Skin epidermis (tissue), 12 donors: ENCODE results near the gene DTHD1.

Experiments
- H3K27ac ChIP-seq, 21 experiments: fragments of 200-600 bp; sonication (generic) in 11 of 21; one replicate each; pipeline ENCODE4 v1.5.0; 2020; ENCODE audit warnings: mild to moderate bottlenecking in 3 of 21, inconsistent platforms in 2 of 21, moderate library complexity in 2 of 21
- H3K4me3 ChIP-seq, 7 experiments: fragments of 200-600 bp; sonication (generic) in 2 of 7; one replicate each; pipeline ENCODE4 v1.5.0; 2020; ENCODE audit warnings: inconsistent platforms in 2 of 7, mild to moderate bottlenecking in 2 of 7, moderate library complexity in 1 of 7

DTHD1 gene

DNA sequence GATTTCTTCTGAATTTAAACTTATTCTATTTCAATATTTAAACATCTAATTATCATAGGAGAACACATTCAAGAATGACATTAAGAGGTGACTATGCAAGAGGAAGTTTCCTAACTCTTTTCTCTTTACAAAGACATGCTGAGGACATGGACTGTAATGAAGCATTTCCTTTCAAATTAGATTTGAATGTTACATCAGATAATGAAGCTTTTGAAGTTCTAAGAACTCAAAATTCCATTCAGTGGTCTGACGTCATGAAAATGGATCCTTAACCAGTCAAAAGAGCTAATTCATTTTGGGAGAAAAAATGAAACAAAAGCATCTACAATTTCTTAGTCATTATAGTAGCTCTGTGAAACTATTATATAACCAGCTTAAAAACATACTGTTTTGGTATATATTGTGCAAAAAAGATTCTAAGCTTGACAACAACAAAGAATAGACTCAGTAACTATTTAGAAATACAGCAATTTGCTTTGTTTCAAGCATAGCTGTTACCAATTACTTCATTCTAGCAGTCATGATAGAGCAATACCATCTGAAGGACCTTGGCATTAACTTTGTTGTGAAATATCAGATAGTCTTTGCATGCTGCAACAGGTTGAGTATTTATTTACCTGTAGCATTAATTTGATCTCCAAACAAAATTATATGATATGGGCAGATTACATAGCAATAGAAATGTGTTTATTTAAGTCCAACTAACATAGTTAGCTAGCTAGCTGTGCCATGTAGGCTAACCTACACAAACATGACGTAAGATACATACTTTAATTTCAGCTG, 13.7 kb upstream of the DTHD1 start:
- H3K4me3 ChIP-seq = no peak overlapping the region
- H3K27ac ChIP-seq = peak overlapping the region in 2 of 21 experiments; percentile 41 to 42

DNA sequence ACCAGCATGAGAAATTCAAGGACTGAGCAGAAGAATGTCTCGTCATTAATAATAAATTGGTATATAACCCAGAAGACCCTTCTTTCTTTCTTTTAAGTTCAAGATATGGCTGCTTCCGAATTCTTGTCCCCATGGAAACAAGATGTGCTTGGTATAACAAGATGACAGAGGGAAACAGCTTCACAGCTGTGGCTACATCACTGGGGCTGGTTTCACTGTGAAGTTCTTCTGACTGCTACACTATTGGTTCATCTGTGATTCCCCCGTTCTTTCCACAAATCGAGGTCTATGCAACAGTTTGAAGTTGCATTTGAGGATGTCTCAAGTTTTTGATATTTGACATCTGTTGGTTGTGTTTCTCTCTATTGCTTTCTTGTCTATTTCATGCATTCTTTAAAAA, 12.3 kb upstream of the DTHD1 start:
- Histone ChIP-seq H3K4me3 (no peak overlapping the region), H3K27ac (peak overlapping the region in 1 of 21 experiments; percentile 3)

DNA sequence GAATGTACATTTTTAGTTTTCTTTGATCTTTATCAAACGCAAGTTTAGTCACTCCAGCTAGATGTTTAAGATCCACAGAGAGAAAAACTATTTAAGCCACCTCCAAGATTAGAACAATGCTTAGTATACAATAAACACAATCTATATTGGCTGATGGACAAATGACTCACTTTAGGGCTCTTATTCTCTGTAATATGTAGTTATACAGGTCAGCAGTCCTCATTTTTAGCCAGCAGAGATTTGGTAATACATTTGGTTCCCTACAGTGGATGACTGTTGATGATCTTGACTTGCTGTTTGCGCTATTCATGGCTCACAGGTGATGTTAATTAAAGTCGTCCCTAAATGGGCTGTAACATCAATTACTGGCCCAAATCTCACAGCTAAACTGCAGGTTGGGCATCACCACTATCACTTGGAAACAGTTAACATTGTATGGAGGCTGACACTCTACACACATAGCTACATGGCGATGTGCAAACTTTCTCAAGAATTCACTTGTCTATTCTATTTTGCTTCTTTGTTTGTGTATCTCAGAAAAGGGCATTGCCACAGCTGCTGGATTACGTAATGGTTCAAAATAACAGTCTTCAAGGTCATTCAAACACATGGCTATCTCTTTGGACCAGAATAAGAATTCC, 11.8 kb upstream of the DTHD1 start:
- Histone ChIP-seq H3K27ac (peak overlapping the region in 1 of 21 experiments; percentile 3), H3K4me3 (no peak overlapping the region)

DNA sequence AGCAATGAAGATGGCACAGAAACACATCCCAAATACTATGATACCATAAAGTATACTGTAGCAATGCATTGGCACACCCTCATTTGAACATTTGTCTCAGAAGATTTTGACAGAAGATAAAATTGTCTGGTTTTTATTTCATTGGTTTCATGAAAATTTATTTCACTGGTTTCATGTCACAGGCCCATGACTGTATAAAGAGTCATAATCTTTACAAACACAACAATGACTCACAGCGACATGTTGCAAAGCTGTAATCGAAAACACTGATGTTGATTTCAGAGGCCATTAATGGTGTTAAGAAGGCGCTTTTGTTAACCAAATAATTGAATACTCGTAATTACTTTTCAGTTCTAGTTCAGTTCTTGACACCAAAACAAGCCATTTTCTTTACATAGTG, 8.1 kb upstream of the DTHD1 start:
- Histone ChIP-seq H3K27ac (no peak overlapping the region), H3K4me3 (no peak overlapping the region)

DNA sequence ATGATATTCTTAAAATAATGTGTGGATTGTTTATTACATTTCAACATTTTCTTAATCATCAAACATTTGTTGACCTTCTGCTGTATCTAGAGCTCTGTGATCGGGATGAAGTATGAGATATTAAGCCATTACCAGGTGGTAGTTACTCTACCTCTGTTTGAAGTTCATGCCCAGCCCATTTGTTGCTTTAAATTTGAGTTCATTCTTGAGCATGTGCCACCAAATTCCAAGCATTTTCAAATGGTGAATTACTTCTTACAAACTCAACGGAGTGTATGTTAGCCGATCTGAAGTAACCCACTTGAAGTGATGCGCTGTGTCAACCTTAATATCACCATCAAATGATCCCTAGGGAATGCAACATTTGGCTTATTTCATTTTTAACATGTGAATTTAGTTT, 7.3 kb upstream of the DTHD1 start:
- no peak overlapping the region for H3K27ac ChIP-seq
- H3K4me3 ChIP-seq = no peak overlapping the region

DNA sequence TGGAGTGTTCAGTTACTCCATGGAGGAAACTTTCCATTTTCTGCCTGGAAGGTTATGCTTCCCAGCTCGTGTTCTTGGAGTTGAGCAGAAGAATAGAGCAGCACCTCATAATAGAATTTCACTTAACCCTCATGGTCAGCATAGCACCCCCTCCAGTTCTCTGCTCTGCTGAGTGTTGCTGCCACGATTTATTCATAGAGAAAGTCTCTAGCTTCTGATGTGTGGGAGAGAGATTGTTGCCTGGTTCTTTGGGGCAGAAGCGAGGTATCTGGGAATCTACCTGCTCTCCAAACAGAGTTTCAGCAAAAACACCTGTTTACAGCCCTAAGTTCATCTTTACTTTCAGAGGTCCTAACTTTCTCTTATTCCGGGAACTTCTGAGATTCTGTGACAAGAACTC, 3.9 kb upstream of the DTHD1 start:
- H3K27ac ChIP-seq = no peak overlapping the region
- no peak overlapping the region for H3K4me3 ChIP-seq

DNA sequence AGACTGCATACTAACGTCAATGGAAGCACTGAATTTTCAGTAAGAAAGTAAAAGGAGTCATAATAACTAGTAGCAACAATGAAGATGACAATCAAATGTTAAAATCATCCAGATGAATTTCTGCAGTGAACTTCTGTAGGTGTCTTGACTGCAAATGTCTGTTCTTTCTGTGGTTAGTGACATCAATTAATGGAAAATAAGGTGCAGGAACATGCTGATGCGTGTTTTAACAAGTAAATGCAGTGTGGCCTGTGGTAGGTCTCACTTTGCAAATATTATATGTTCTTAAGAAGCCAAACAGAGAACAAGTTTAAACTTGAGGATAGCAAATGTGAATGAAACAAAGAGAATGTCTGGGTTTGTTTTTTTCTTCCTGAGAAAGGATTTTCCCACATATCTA, 2.6 kb upstream of the DTHD1 start:
- Histone ChIP-seq H3K4me3 (no peak overlapping the region), H3K27ac (peak overlapping the region in 4 of 21 experiments; percentile 11 to 55 (median 15))

DNA sequence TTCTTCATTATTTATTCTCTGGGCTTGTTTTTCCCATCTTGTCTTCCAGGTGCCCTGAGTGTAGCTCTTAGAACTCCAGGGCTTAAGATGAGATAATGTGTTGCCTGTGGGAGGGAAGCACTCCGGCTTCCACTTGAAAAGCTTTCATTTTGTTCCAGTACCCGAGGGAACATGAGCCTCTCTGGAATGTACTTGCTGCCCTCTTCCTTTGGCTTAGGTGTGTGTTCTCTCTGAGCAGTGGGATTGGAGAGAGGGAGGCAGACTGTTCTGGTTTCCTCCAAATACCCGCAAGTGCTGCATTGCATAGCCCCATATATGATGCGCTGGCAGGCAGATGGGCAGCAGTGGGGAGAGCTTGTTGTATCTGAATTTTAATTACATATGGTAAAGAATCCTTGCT, 861 bp upstream of the DTHD1 start:
- H3K27ac ChIP-seq = peak overlapping the region in 5 of 21 experiments; percentile 6 to 60 (median 33)

DNA sequence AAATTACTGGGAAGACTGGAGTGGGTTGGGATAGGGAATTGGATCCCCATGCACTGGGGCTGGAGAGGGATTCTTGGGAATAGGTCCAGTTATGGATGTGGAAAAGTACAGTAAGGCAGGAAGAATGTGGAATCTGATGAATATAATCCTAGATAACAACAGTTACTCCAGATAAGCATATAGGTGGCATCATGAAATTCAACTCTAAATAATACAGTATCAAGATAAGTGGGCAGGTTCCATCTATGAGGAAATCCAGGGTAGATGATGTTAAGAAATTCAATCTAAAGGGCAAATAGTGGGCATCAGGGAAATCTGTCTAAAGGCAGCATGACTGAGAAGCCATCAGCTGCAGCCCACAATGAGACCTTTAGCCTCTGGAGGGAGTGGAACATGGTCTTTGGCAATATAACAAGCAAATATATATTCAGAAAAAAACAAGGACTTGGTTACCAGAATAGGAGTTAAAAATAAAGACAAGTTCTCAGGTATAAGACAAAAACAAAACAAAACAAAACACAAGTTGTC, 1.2 kb downstream of the DTHD1 start:
- Histone ChIP-seq H3K27ac (peak overlapping the region in 4 of 21 experiments; percentile 5 to 77 (median 45)), H3K4me3 (no peak overlapping the region)

More for the DNA sequence above, 861 bp upstream of the DTHD1 start:
- H3K4me3 ChIP-seq = no peak overlapping the region

DNA sequence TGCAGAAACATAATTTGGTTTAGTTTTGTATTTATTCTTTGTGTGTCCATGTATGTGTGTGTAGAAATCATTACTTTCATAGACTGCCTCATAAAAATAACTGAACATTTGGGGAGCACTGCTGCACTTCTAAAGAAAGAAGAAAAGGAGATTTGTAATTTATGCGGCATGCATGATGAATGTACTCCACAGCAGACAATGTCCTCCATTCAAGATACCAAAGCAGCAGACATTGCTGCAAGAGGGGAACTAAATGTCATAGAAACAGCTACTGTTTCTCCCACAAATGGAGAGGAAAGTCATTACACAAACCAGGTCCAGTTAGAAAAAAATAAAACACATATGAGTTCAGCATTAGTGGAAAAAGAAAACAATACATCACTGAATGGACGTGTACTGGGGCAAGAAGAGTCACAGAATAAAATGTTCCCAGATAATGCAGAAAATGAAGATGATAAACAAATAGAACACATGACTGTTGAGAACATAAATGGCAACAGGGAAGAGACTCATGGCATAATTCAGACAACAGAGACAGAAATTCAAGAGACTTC, 2.6 kb downstream of the DTHD1 start:
- Histone ChIP-seq H3K4me3 (no peak overlapping the region), H3K27ac (peak overlapping the region in 3 of 21 experiments; percentile 5 to 77 (median 16))

DNA sequence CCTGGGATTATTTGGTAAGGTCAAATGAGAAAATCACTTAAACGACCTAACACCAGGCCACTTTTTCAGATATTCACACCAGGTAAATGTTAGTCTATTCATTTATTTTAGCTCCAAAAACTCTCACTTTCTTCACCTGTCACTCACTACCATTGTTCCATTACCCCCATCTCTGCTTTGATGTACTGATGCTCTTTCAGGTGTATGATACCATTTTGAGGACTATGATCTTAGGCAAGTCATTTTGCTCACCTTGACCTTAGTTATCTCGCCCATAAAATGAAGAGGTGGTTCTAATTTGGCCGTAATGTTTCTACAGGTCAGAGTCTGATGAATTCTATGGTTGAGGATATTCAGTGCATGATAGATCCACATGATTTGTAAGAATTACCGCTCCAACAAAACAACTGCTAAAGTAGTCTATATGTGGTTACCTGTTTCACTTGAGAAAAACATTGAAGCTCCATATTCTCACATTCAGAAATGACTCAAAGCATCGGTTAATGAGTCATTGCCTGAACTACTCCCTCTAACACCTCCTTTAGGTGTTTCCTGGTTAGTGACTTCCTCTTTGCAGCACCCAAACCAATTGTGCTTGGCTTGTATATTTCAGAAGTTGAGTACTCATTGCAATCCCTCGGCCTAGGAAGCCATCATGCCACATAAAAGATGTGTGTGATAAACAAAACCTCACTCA, 4.5 kb downstream of the DTHD1 start:
- no peak overlapping the region for H3K4me3 ChIP-seq
- H3K27ac ChIP-seq = peak overlapping the region in 11 of 21 experiments; percentile 7 to 84 (median 54)

DNA sequence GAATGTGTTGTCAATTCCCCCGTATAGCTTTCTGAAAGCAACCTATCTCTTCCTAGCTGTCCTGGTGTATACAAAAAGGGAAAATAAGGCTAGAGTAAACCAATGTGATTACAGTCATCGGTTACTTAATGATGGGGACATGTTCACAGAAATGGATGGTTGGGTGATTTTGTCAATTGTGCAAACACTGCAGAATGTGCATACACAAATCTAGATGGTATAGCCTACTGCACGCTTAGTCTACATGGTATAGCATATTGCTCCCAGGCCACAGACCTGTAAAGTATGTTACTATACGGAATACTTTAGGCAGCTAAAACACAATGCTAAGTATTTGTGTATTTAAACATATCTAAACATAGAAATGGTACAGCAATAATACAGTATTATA, 5.1 kb downstream of the DTHD1 start:
- Histone ChIP-seq H3K27ac (peak overlapping the region in 6 of 21 experiments; percentile 34 to 84 (median 65)), H3K4me3 (no peak overlapping the region)

DNA sequence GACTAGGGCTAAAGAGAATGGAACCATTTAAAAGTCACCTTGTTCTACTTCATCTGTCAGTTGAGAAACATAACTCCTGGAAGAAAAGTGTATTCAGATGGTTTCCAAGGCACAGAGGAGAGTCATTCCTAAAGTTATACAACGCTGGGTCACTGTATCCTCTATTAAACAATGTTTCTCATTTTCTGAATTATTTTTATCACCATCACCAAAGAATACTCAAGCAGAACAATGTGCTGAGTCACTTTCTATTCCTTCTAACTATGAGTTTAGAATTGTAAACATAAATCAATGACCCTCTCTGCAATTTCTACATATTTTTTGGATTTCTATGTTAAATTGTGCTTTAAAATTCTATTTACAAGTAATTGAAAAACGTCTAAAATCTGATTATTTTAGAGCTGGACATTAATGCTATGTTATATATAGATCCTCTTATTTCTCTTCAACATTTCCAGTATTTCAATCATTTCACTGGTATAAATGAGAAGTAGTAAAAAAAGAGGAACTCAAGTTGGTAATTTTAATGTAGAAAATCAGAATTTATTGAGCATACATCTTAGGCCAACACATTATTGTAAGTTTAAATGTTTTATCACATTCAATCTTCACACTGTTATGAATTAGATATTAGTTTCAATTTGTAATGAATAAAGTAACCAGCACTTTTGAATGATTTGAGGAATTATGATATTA, 7.5 kb downstream of the DTHD1 start:
- no peak overlapping the region for H3K27ac ChIP-seq
- no peak overlapping the region for H3K4me3 ChIP-seq

DNA sequence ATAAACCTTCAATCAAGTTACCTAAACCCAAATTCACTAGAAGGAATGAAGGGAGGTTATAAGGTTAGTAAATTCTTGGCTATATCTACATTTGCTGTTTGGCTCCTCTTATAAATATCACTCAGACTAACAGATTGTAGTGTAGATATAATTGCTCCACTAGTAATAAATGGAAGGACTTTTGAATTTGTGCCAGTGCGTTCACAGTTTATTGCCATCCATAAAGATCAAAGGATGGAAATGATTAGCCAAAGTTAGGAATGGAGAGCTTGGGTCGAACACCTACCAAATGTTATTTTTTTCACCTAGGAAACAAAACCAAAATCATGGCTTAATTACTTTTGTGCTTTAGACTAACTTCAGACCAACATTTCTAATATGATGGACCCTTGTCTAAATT, 9.2 kb downstream of the DTHD1 start:
- Histone ChIP-seq H3K27ac (no peak overlapping the region), H3K4me3 (no peak overlapping the region)

DNA sequence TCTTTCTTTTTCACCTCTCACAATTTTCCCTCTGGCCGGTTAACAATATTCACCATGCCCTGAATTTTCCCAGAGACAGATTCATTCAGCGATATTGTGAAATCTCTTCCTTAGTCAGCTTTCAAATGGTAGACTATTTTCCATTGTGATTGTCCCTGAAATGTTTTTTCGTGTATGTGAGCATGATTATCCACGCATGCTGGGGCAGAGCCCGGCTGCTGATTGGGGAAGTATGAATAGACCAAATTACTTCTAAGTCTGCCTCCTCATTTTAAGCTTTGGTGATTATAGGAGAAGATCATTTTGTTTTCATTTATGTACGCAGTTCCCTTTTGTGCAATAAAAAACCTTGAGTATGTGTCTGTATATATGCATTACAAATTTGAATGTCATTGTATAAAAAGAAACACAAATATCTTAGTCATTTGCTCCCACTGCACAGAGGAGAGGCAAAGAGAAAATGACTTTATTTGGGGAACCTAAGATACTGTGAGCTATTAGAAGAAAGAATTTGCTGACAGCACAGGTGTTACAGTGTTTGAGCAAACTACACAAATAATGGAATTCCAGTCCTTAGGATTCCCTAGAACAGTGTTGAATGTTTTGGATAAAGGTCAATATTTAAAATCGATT, 11.3 kb downstream of the DTHD1 start:
- H3K4me3 ChIP-seq = no peak overlapping the region
- peak overlapping the region in 10 of 21 experiments; percentile 7 to 73 (median 26) for H3K27ac ChIP-seq

DNA sequence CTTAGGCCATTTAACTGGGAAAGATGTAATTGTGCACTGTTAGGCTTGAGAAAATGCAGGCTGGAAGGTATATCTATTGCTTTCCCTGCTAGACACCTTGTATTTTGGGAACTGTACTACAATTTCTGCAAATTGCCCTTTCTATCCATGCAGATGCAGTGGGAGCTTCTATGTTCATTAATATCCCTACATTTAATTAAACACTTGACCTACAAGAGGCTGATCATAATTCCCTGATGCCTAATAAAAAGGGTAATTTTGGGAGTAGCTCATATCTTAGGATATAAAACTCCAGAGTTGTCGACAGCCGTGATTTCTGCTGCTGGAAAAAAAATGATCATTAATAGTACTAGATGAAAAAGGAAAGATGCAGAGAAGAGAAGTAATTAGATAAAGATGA, 19.7 kb downstream of the DTHD1 start:
- Histone ChIP-seq H3K4me3 (no peak overlapping the region), H3K27ac (no peak overlapping the region)

DNA sequence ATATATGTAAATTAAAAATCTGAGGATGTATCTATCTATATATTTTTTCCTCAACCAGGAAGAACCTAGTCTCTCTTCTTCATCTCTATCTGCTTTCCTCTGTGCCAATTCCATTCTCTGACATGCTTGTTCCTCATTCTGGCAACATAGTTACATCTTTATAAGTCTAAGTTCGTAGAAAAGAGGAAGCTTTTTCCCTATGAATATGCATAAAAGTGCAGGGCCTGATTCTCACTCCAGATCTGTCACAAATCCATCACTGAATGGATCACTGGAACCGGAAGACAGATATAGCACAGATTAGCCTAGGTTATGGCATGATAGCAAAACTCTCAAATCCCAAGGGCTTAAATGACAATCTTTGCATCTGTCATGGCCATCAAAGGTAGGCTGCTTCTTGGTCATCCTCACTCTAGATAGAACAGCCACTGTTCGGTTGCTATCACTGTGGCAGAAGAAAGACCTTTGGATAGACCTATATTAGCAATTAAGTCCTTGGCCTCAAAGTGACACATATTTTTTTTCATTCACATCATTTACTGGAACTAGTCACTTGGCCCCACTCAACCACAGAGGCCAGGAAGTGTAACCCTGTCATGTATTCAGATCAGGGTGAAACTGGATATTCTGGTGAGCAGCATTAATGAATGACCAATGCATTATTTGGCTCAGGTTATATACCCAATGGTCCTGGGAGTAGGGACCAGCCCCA, 22.2 kb downstream of the DTHD1 start:
- Histone ChIP-seq H3K27ac (no peak overlapping the region), H3K4me3 (no peak overlapping the region)

DNA sequence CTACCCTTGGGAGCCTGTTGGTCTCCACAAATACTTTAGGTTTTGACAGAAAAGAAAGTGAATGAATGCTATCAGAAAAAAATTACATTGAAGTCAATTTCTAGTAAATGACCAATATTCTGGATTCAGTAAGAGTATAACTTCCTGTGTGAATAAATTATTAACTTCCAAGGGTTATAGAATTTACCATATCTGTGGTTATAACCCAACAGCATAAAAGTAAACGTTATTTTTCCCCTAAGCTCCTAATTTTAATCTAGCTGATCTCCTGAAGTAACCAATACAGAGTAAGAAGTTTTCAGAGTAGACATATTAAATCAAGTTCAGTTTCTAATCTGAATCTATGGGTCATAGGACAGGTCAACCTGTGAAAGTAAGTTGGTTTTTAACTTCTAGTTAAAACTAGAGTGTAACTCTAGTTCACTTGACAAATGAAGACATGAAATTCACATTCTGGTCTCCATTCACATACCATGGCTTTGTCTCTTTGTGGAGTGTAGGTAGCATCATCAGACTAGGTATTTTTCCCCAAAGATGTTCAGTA, 22.8 kb downstream of the DTHD1 start:
- Histone ChIP-seq H3K4me3 (no peak overlapping the region), H3K27ac (no peak overlapping the region)
